OCI-LY1 (cell line): ENCODE measurements around the gene TTC24.

Experiments
- H2AFZ ChIP-seq: fragments of 200-600 bp; sonication (generic), shearing (Covaris generic); 2 replicates; pipeline ENCODE4 v1.6.0; 2014; ENCODE audit warnings: antibody characterized with exemption, mild to moderate bottlenecking, low read length
- H3F3A ChIP-seq: fragments of 200-600 bp; sonication (generic), shearing (Covaris generic); 2 replicates; pipeline ENCODE4 v1.6.0; 2014; ENCODE audit warnings: mild to moderate bottlenecking, antibody characterized with exemption, low read length, moderate library complexity; ENCODE audit not compliant: insufficient read depth
- H3K27ac ChIP-seq: fragments of 200-600 bp; sonication (generic); 2 replicates; pipeline ENCODE4 v1.5.1; 2014; ENCODE audit warnings: low read length, mixed run types, mild to moderate bottlenecking, low read depth; ENCODE audit not compliant: poor library complexity, severe bottlenecking
- H3K27me3 ChIP-seq: fragments of 200-600 bp; sonication (generic); 2 replicates; pipeline ENCODE4 v1.6.0; 2014; ENCODE audit warnings: antibody characterized with exemption, mild to moderate bottlenecking, low read length, moderate library complexity; ENCODE audit not compliant: insufficient read depth
- H3K36me3 ChIP-seq: fragments of 200-600 bp; sonication (generic); 2 replicates; pipeline ENCODE4 v1.6.1; 2014; ENCODE audit warnings: mild to moderate bottlenecking, antibody characterized with exemption, low read length, moderate library complexity, mixed read lengths; ENCODE audit not compliant: insufficient read depth
- H3K4me1 ChIP-seq: fragments of 200-600 bp; sonication (generic); 2 replicates; pipeline ENCODE4 v1.5.1; 2014; ENCODE audit warnings: mild to moderate bottlenecking, low read length, moderate library complexity; ENCODE audit not compliant: insufficient read depth, severe bottlenecking
- H3K4me2 ChIP-seq: fragments of 200-600 bp; sonication (generic), shearing (Covaris generic); 2 replicates; pipeline ENCODE4 v1.6.1; 2014; ENCODE audit warnings: low read length
- H3K4me3 ChIP-seq: fragments of 200-600 bp; sonication (generic); 2 replicates; pipeline ENCODE4 v1.5.1; 2014; ENCODE audit warnings: low read length, low read depth, mild to moderate bottlenecking, mixed read lengths; ENCODE audit not compliant: poor library complexity, severe bottlenecking
- H3K79me2 ChIP-seq: fragments of 200-600 bp; shearing (Covaris generic); 2 replicates; pipeline ENCODE4 v1.6.1; 2016; ENCODE audit warnings: mixed run types, low read length, mixed read lengths; ENCODE audit not compliant: insufficient read depth
- H3K9ac ChIP-seq: fragments of 200-600 bp; sonication (generic), shearing (Covaris generic); 2 replicates; pipeline ENCODE4 v1.6.1; 2014; ENCODE audit warnings: mild to moderate bottlenecking, low read length, mixed read lengths
- H3K9me2 ChIP-seq: fragments of 200-600 bp; sonication (generic), shearing (Covaris generic); 2 replicates; pipeline ENCODE4 v1.6.1; 2014; ENCODE audit warnings: low read depth, mild to moderate bottlenecking, low read length, mixed read lengths
- H3K9me3 ChIP-seq: fragments of 200-600 bp; shearing (Covaris generic); 2 replicates; pipeline ENCODE4 v1.6.1; 2014; ENCODE audit warnings: low read length, mixed read lengths
- H4K20me1 ChIP-seq: fragments of 200-600 bp; sonication (generic), shearing (Covaris generic); 2 replicates; pipeline ENCODE4 v1.6.0; 2016; ENCODE audit warnings: mild to moderate bottlenecking, low read length; ENCODE audit not compliant: insufficient read depth
- EZH2 ChIP-seq: fragments of 200-600 bp; sonication (generic), shearing (Covaris generic); IDR thresholded peaks from 2 replicates; pipeline ENCODE4 v1.8.0; 2017; ENCODE audit warnings: borderline replicate concordance, mixed run types, mild to moderate bottlenecking, antibody characterized with exemption, low read length, moderate library complexity, mixed read lengths
- TF ChIP-seq, protein P1 (sequence below): fragments of 200-600 bp; sonication (generic), shearing (Covaris generic); IDR thresholded peaks from 2 replicates; pipeline ENCODE4 v1.5.1; 2017; ENCODE audit warnings: mild to moderate bottlenecking, antibody characterized with exemption, low read length, moderate library complexity, mixed read lengths

TTC24 gene

GRCh38 chr1:156559086-156559796 is 20.3 kb upstream of the TTC24 start:
- Histone ChIP-seq H3K79me2 (no peaks in the 10 kb centered on the region), H3K9ac (no peak overlapping the region), H3K9me3 (no peaks in the 10 kb centered on the region), H3K4me1 (no peaks in the 10 kb centered on the region), H2AFZ (no peak overlapping the region), H3K27me3 (peaks cover 4% of the 10 kb centered on the region; the same call in 1 of the 2 replicates), H3K36me3 (no peaks in the 10 kb centered on the region), H3K4me2 (no peak overlapping the region), H3K9me2 (no peaks in the 10 kb centered on the region), H3K27ac (no peak overlapping the region), H3F3A (no peaks in the 10 kb centered on the region), H4K20me1 (no peaks in the 10 kb centered on the region), H3K4me3 (no peak overlapping the region)
- TF ChIP-seq, protein P1, sequence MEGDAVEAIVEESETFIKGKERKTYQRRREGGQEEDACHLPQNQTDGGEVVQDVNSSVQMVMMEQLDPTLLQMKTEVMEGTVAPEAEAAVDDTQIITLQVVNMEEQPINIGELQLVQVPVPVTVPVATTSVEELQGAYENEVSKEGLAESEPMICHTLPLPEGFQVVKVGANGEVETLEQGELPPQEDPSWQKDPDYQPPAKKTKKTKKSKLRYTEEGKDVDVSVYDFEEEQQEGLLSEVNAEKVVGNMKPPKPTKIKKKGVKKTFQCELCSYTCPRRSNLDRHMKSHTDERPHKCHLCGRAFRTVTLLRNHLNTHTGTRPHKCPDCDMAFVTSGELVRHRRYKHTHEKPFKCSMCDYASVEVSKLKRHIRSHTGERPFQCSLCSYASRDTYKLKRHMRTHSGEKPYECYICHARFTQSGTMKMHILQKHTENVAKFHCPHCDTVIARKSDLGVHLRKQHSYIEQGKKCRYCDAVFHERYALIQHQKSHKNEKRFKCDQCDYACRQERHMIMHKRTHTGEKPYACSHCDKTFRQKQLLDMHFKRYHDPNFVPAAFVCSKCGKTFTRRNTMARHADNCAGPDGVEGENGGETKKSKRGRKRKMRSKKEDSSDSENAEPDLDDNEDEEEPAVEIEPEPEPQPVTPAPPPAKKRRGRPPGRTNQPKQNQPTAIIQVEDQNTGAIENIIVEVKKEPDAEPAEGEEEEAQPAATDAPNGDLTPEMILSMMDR = no peak
- no peak for TF ChIP-seq EZH2

DNA sequence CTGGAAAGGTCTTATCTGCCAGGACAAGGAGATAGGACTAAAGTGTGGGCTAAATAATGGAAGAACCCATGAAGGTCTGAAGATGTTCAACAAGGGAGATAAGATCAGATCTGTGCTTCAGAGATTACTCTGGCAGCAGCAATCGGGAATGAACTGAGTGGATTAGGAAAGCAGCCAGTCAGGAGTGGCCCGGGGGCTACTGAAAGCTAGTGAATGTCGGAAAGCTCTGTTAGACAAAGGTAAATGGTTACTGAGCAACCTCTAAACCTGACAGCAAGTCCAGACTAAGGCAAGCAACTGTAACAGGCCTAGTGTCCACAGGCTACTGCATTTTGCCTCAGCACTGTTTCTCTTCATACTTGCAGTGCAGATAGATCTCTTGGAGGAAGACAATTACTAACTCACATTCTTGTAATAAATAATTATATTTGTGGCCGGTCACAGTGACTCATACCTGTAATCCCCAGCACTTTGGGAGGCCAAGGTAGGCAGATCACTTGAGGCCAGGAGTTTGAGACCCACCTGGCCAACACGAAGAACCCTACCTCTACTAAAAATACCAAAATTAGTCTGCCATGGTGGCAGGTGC is 19.6 kb upstream of the TTC24 start:
- Histone ChIP-seq H2AFZ (no peak overlapping the region), H3K9me3 (no peaks in the 10 kb centered on the region), H3K4me2 (no peak overlapping the region), H3K36me3 (no peaks in the 10 kb centered on the region), H3K4me3 (no peak overlapping the region), H3K27me3 (peaks cover 4% of the 10 kb centered on the region; the same call in 1 of the 2 replicates), H3K79me2 (no peaks in the 10 kb centered on the region), H3K9ac (no peak overlapping the region), H3K9me2 (no peaks in the 10 kb centered on the region), H3F3A (no peaks in the 10 kb centered on the region), H3K4me1 (no peaks in the 10 kb centered on the region), H3K27ac (no peak overlapping the region), H4K20me1 (no peaks in the 10 kb centered on the region)
- TF ChIP-seq, protein P1 = no peak
- no peak for TF ChIP-seq EZH2

DNA sequence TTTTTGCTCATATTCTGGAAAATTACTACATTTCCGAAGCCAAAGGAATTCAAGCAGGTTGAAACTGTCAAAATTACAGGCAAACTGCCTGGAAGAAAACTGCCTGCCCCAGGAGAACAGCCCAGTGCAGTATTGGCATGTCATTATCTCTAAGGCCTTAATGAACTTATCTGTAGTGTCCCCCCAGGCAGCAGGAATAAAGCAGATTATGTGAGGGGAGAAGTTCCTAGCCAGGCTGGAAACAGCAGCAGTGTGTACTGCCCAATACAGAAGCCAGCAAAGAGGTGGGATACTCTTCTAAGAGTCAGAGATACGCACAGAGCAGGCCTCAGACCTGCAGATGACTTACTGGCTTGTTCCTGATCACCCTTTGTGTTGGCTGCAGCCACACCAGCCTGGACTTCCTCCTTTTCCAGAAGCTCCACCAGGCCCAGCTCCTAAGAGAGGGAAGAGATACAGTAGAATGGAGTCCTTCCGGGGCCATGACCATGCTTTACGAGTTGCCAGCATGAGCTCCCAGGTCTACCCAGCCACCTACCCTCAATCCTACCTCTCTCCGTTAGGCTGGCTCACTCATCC is 18.8 kb upstream of the TTC24 start:
- Histone ChIP-seq H3K9me3 (no peaks in the 10 kb centered on the region), H3K9ac (no peak overlapping the region), H4K20me1 (no peaks in the 10 kb centered on the region), H3K4me1 (no peaks in the 10 kb centered on the region), H3K4me3 (no peak overlapping the region), H3K27ac (no peak overlapping the region), H3K27me3 (peaks cover 4% of the 10 kb centered on the region; the same call in 1 of the 2 replicates), H3K79me2 (no peaks in the 10 kb centered on the region), H3K9me2 (no peaks in the 10 kb centered on the region), H3K36me3 (no peaks in the 10 kb centered on the region), H2AFZ (no peak overlapping the region), H3K4me2 (no peak overlapping the region), H3F3A (no peaks in the 10 kb centered on the region)
- no peak for TF ChIP-seq EZH2
- TF ChIP-seq, protein P1 = no peak
